GM19099 (cell line): ENCODE data around the gene RXRA.

ENCODE experiments used
- POLR2A ChIP-seq: IDR thresholded peaks from 3 replicates; pipeline ENCODE4 v1.6.1; 2011; ENCODE audit warnings: low read depth; ENCODE audit not compliant: insufficient read length; ENCODE audit errors: extremely low read depth

RXRA gene

DNA sequence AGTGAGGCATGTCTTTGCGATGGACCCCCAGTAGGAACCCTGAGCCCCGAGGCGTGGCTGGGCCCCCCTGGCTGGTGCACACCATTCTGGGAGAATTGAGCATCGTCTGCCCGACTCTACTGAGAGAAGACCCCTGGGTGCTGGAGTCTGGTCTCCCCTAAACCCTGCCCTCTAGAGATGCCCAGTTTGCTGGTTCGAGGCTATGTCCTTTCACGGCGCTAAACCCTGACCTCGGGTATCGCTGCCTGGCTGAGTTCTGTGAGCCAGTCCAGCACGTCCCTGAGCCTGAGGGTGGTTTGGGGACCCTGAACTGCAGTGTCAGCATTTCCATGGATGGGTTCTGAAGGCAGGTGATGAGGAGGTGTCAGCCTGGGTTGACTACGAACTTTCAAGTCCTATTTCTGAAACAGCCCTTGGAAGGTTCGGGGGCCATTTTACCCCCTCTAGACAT, 128.8 kb downstream of the RXRA start:
- TF ChIP-seq POLR2A, result no peak

DNA sequence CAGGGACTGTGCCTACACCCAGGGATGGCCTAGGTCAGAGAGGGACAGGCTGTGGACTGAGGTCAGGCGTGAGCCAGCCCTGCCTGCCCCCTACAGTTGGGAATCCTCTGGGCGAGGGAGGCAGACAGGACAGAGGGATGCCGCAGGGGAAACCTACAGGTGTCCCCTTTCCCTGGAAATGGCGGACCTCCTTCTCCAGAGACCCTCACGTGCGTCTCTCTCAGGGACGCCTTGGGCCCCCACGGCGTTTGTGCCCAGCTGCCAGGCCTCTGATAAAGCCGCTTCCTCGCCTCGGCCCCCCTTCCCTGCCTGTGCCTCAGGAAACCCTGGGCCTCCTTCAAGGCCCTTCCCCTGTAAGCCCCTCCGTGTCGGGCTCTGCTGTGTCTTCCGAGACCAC, 129.3 kb downstream of the RXRA start:
- no peak for TF ChIP-seq POLR2A

DNA sequence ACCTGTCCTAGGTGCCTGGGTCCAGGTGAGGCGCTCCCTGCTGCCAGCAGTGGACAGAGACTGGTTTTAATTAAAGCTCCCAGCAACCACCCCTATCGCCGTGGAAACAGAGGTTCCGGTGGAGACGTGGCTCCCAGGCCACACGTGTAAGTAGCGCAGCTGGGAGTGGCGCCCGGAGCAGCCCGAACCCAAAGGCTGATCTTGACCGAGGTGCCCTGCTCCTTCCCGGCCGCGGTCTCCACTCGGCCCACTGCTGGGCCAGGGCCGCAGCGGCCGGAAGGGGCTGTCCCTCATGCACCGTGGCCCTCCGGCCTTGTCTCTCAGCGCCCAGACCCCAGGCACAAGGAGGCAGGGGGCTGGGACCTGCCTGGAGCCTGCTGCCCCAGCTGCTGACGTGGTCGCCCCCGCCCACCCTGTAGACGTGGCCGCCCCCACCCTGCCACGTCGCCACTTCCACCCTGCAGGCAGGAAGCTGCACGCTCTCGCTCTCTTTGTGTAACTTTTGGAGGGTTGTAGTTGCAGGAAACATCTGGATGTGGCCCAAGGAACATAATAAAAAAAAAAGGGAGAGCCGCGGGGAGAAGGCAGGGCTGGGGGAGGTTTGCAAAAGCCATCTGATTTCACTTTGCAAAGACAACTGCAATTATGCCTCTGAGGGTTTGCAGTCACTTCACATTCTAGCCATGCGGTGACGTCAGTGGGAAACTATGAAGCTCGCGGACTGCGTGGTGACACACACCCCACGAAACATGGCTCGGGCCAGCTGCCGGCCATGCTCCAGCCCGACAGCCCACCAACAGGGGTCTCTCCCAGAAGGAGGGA, 129.9 kb downstream of the RXRA start:
- TF ChIP-seq POLR2A, result peak; percentile 17

DNA sequence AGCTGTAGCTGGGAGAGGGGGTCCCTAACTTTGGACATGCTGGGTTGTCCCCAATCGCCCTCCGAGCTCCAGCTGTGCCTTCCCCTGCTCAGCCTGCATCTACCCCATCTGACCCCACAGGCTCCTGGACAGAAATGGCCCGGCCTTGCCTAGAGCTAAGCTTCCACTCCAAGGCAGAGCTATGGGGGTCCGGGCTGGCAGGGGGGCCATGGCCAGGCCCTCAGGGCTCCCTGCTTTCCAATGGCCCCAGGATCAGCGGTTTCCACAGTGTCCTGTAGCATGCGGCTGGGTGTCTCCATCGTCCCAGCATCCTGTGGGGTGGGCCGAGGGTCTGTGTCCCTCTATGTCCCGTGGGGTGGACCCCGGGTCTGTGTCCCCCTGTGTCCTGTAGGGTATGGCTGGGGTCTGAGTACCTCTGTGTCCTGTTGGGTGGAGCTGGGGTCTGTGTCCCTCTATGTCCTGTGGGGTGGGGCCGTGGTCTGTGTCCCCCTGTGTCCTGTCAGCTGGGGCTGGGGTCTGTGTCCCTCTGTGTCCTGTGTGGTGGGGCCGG, 130.6 kb downstream of the RXRA start:
- no peak for TF ChIP-seq POLR2A

DNA sequence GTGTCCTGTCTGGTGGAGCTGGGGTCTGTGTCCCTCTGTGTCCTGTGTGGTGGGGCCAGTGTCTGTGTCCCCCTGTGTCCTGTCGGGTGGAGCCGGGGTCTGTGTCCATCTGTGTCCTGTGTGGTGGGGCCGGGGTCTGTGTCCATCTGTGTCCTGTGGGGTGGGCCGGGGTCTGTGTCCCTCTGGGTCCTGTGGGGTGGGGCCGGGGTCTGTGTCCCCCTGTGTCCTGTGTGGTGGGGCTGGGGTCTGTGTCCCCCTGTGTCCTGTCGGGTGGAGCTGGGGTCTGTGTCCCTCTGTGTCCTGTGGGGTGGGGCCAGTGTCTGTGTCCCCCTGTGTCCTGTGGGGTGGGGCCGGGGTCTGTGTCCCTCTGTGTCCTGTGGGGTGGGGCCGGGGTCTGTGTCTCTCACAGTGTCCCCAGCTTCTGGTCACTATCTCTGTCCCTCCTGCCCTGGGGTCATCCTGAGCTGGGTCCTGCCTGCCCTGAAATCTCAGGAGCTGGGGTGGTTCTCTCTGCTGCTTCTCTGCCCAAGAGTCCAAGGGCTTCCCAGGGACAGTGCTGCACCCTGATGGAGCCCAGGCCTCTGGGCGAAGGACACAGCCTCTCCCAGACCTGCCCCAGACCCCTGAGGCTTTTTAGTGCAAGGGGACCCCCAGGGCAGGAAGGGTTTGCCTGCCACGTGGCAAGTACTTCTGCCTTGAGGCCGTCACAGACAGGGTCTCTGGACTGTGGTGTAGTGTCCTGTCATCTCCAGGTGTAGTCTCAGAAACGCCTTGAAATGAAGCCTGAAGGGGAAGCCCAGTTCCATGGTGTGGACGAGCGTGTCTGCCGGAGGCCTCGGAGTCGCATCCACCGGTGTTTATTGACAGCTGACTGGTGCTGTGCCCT, 131.3 kb downstream of the RXRA start:
- no peak for TF ChIP-seq POLR2A

DNA sequence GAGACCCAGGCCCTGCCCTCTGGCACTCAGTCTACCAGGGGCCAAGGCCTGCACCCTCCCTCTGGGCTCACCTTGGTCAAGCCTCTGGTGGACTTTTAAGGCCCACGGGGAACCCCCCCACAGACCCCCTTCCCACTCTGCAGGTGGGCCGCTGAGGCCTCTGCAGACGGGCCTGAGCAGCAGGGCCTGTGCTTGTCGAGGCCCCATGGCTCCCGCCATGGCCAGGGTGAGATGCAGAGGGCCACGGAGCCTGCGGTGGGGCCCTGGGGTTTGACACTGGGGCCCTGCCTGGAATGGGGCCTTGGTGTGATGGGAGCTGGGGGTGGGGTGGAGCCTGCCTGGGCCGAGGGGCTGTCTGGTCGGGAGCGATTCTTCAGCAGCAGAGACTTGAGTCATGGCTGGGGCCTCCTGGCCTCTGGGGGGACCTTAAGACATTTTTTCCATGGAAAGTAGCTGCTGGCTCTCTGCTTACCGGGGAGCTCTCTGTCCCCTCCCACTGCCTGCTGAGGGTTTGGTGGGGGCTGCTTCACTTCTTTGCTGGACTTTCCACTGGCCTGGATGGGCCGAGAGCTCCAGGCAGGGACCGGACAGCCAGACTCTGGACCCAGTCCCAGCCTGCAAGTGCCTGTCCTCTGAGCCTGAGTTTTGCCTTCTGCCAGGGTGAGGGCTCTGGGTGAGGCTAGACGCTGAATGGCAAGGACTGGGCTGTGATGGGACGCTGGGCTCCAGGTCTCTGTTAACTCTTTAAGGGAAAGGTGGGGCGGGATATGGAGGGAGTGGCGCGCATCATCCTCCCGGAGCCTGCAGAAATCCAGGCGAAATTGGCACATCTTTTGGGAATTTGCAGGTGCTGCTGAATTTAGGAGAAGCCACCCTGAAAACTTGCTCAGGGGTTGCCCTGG, 132.2 kb downstream of the RXRA start:
- TF ChIP-seq POLR2A, result no peak

DNA sequence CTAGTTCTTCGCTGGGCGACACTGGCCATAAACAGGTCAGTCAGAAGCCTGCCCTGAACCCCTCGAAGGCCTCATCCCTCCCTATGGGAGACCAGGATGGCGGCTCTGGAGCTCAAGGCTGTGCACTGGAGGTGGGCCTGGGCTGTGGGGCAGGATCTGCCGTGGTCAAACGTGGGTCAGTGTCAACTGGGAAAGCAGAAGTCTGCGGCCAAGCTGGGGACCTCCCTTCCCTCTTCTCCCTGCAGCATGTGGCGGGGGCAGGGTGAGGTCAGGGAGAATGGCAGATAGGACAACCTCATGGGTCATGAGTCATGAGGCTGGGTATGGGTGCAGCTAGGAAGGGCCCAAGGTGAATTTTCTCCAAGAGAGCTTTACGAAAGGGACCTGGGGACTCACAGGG, 132.9 kb downstream of the RXRA start:
- no peak for TF ChIP-seq POLR2A

DNA sequence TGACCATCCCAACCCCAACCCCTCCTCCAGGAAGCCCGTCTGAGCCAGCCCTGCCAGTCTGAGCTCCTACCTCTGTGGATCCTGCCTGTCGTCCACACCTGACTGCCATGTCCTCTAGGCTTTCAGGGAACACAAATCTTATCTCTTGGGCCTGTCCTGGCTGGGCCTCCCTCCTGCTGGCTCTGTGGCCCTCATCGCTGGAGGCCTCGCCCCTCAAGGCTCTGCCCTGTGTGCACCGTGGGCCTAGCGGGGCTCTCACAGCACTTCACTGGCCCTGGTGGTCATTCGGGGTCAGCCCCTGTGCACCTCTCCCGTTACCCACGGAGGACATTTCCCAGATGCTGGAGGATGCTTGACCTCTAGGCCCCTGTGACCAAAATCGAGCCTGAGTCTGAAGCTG, 133.3 kb downstream of the RXRA start:
- no peak for TF ChIP-seq POLR2A

DNA sequence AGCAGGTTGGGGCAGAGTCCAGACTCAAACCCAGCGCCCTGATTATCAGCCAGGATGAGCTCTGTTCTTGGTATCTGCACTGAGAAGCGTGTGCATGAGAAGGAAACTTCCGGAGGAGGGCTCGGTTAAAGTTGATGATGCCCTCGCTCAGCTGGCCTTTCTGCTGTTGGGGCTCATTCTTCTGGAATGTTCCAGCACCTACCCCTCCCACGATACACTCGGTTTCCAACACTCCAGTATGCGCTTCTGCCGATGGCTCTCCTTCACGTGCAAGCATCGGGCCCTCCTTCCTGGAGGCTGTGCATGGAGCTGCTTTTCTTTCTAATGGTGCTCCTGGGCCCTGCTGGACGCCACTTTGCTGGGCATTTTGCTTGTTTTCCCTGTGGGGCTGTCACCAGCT, 134.0 kb downstream of the RXRA start:
- no peak for TF ChIP-seq POLR2A

DNA sequence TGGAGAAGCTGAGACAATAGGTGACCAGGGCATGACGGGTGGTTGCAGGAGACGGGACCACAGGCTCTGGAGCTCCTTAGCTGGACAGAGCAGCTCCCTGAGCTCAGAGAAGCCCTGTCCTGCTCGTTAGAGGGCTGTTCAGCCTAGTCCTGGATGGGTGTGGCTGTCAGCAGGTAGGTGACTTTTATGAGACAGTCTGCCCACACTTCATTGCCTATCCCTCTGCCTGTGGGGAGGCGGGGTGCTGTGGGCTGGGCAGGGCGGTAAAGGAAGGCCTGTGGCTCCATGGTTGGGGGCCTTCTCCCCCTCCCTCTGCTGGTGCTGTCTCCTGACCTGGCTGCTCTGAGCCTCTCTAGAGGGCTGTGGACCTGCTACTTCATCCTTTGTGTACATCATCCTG, 134.6 kb downstream of the RXRA start:
- TF ChIP-seq POLR2A, result no peak

DNA sequence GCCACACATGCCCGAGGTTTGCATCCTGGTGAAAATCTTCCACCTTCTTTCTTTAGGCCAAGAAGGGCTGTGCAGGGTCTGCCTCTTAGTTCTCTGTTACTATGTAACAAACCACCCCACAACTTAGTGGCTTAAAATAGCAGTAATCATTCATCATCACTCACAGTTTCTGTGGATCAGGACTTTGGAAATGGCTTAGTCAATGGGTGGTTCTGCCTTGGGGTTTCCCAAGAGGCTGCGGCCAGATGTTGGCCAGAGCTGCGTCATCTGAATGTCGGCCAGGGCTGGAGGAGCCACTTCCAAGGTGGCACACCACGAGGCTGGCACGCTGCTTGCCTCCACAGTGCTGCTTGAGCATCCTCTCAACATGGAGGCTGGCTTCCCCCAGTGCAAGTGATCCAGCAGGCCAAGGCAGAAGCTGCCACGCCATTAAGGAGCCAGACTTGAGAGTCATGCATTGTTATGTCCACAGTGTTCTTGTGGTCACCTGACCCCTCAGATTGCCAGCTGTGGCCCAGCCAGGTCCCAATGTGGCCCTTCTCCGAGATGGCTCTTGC, 135.2 kb downstream of the RXRA start:
- TF ChIP-seq POLR2A, result no peak

DNA sequence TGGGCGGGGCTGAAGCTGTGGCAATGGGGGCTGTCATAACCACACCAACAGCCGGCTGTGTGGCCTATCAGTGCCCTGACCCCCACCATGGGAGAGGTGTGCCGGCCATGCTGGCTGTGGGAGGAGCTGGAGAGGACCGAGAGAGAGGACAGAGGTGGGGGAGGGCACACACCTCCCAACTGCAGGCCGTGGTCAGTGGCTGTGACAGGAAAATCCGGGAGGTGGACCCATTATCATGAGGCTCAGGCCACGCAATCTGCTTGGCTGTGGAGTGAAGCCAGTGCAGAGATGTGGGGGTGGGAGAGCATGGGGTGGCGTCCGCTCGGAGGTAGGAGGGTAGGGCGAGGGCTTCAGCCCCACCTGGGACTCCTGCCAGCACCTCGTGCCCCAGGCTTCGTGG, 136.1 kb downstream of the RXRA start:
- no peak for TF ChIP-seq POLR2A

DNA sequence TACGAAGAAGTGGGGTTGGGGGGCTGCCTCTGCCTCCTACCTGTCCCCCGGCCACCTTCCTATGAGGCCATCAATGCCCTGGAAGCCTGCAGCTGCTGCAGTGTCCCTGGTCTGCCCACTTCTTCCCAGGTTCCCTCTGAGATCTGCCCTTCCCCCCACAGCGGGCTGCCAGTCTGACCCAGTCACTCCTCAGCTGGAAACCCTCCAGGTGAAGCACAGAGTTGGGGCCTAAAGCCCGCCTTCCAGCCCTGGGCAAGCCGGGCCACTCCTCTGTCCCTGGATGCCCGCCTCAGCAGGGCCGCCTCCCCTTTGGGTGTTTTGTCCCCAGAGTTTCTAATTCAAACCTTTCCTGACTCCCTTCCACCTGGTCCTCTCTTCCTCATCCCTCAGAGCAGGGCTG, 137.0 kb downstream of the RXRA start:
- no peak for TF ChIP-seq POLR2A

DNA sequence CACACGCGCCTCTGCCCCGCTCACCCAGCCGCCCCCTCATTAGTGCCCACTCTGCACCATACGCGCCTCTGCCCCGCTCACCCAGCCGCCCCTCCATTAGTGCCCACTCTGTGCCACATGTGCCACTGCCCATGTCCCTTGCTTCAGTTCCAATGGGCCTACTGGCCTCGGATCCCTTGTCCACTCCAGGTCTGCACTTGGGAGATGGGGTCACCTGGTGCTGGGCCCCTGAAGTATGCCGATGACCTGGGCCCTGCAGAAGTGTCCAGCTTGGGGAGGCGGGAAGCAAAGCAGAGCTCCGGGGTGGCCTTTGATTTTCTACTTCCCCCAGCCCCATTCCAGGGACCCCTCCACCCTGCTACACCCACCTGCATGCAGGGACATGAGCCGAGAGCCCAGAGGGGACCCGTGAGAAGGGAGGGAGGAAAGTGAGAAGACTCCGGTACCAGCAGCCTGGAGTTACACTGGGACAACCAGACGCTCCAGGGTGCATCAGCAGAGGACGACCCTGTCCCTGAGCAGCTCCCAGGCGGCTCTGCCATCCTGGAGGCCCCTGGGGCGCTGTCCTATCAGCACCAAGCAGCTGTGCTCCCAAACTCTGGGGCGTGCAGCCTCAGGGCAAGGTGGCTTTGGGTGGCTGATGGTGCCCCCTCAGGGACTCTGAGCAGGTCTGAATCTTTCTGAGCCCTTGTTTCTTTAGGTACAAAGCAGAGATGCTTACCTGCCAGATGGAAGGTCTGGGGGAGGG, 140.8 kb downstream of the RXRA start:
- no peak for TF ChIP-seq POLR2A
